Esophagus muscularis mucosa (tissue), 4 donors: Measurements from ENCODE around the gene UGT1A4. TPM values are rescaled to one million over a fixed set of nuclear protein-coding genes. Genes with fewer than 3 reads are reported as not detected.

Experiments
- DNase-seq: peaks from one replicate; pipeline ENCODE4 v3.0.0-alpha.2; 2017; ENCODE audit errors: extremely low spot score
- H3K27ac ChIP-seq, 4 donors: fragments of 200-600 bp; sonication (generic); replicated peaks in 1 of 4; 1 replicate in 3 of 4; 2 replicates in 1 of 4; pipeline ENCODE4 v1.5.1; 2016 to 2019; ENCODE audit warnings: mild to moderate bottlenecking in 1 of 4
- H3K27me3 ChIP-seq, 4 donors: fragments of 200-600 bp; sonication (generic); one replicate each; pipeline versions ENCODE4 v1.5.1 to v1.6.0; 2016 to 2019
- H3K36me3 ChIP-seq, 4 donors: fragments of 200-600 bp; sonication (generic); one replicate each; pipeline ENCODE4 v1.5.1; 2016 to 2019
- H3K4me1 ChIP-seq, 4 donors: fragments of 200-600 bp; sonication (generic); one replicate each; pipeline ENCODE4 v1.5.1; 2016 to 2019
- H3K4me3 ChIP-seq, 4 donors: fragments of 200-600 bp; sonication (generic); 1 replicate in 2 of 4; 2 replicates in 2 of 4; pipeline ENCODE4 v1.5.1; 2016 to 2019; ENCODE audit warnings: mild to moderate bottlenecking in 4 of 4, moderate library complexity in 1 of 4
- H3K9me3 ChIP-seq, 4 donors: fragments of 200-600 bp; sonication (generic); 1 replicate in 3 of 4; 2 replicates in 1 of 4; pipeline ENCODE4 v1.5.1; 2016 to 2019
- EP300 ChIP-seq: sonication (generic); formaldehyde crosslinking; IDR thresholded peaks from one replicate; pipeline ENCODE4 v1.6.1; 2017; ENCODE audit warnings: antibody characterized with exemption
- POLR2A ChIP-seq: fragments of 450-650 bp; IDR thresholded peaks from one replicate; pipeline ENCODE4 v1.6.1; 2017; ENCODE audit warnings: antibody characterized with exemption, moderate library complexity, mild to moderate bottlenecking, low read depth
- POLR2AphosphoS5 ChIP-seq, 2 donors: sonication (generic); formaldehyde crosslinking; IDR thresholded peaks; one replicate each; pipeline ENCODE4 v1.6.1; 2017; ENCODE audit warnings: antibody characterized with exemption in 2 of 2
- WGBS: methylation state at CpG from one replicate; pipeline ENCODE4 v1.1.5; 2018; 5-methylcytosine and 5-hydroxymethylcytosine counted together
- intact Hi-C: fragments of 100-400 bp; cut with DNase I; formaldehyde crosslinking; loops from one replicate; pipeline ENCODE4 v1.15.1; 2023
- total RNA-seq, 4 donors: library from RNA; depleted of rRNA; stranded (reverse); fragments of >200 nt; gene quantifications; one replicate each; pipeline versions ENCODE4 v1.1.0 to v1.2.1, GENCODE V29; 2016
- TF ChIP-seq, protein P1 (sequence below), 3 experiments: fragments of 200-600 bp in 2 of 3; fragments of 450-650 bp in 1 of 3; sonication (generic) in 2 of 3; IDR thresholded peaks; one replicate each; pipeline ENCODE4 v1.5.1; 2017 to 2019; ENCODE audit warnings: antibody characterized with exemption in 3 of 3, mild to moderate bottlenecking in 2 of 3, moderate library complexity in 1 of 3

UGT1A4 gene
- total RNA-seq, 4 donors from 2014 or later: not detected

DNA sequence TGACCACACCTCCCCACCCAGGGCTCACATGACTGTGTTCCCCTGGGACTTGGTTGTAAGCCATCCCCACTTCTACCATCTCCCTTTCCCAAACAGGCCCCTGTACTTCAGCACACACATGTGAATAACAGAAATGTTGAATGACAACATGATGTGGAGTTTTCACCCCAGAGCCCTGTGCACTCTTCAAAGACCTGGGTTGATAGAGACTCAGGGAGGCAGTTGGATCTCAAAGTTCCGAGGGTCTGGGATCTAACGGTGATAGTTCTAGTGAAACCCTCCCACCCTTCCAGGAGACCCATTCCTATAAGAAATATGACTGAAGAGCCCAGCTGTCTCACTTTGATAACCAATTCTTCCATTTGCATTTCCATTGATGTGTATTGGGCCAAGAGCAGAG is 59.5 kb downstream of the UGT1A4 start, which contains the start of gene MROH2A:
Gene MROH2A (plus strand): TSS at position 301 of the 400 bp plus-strand sequence. CDS start 1,029 bp downstream, outside the sequence.
- no peaks in the 10 kb centered on the region for H3K4me1 ChIP-seq
- DNase-seq: peak; percentile 53

DNA sequence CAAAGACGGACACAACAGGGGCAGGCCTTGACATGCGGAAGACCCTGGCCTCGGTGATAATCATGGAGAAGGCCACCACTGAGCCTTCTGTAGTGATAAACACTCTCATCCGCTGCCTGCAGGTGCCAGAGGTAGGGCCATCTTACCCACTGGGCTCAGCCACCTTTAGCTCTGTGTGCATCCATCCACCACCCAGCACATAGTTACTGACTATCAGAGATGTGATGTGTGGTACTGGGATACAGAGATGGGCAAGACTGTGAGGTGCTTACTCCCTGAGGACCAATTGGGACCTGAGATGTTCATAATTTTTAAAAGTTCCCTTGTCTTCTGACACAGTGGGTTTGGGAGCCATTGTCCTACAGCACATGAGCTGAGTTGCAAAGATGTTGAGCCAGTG is 61.2 kb downstream of the UGT1A4 start:
- intact Hi-C loops: no loop called here
- TF ChIP-seq, protein P1, sequence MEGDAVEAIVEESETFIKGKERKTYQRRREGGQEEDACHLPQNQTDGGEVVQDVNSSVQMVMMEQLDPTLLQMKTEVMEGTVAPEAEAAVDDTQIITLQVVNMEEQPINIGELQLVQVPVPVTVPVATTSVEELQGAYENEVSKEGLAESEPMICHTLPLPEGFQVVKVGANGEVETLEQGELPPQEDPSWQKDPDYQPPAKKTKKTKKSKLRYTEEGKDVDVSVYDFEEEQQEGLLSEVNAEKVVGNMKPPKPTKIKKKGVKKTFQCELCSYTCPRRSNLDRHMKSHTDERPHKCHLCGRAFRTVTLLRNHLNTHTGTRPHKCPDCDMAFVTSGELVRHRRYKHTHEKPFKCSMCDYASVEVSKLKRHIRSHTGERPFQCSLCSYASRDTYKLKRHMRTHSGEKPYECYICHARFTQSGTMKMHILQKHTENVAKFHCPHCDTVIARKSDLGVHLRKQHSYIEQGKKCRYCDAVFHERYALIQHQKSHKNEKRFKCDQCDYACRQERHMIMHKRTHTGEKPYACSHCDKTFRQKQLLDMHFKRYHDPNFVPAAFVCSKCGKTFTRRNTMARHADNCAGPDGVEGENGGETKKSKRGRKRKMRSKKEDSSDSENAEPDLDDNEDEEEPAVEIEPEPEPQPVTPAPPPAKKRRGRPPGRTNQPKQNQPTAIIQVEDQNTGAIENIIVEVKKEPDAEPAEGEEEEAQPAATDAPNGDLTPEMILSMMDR (IDR thresholded peaks at IDR 0.05): no peak
- no peak for TF ChIP-seq POLR2A
- no peak for TF ChIP-seq POLR2AphosphoS5 (IDR thresholded peaks at IDR 0.05)
- no peak for TF ChIP-seq EP300
- peaks cover 0 to 10% (median 3%) of the 10 kb centered on the region in 4 donors for H3K9me3 ChIP-seq
- H3K27me3 ChIP-seq: peaks cover 0 to 4% (median 0%) of the 10 kb centered on the region in 4 donors
- no peaks in the 10 kb centered on the region for H3K36me3 ChIP-seq
- WGBS: 100% methylated on average over 1 of the region's 4 CpGs
- peak; percentile 81 for DNase-seq
- no peak overlapping the region for H3K4me3 ChIP-seq
- H3K4me1 ChIP-seq: no peaks in the 10 kb centered on the region
- H3K27ac ChIP-seq: no peak overlapping the region

More for the DNA sequence above, 59.5 kb downstream of the UGT1A4 start, which contains the start of gene MROH2A:
- Histone ChIP-seq H3K27ac (no peak within 1 kb of the TSS), H3K27me3 (no peaks in the 10 kb centered on the region), H3K9me3 (peaks cover 0 to 10% (median 3%) of the 10 kb centered on the region in 4 donors), H3K4me3 (no peak within 1 kb of the TSS), H3K36me3 (no peaks in the 10 kb centered on the region)
- TF ChIP-seq, protein P1 (IDR thresholded peaks at IDR 0.05): no peak
- TF ChIP-seq POLR2A (no peak), POLR2AphosphoS5 (IDR thresholded peaks at IDR 0.05) (no peak), EP300 (no peak)
- 88% methylated on average over 2 of the region's 2 CpGs for WGBS
- intact Hi-C loops: no loop called here

DNA sequence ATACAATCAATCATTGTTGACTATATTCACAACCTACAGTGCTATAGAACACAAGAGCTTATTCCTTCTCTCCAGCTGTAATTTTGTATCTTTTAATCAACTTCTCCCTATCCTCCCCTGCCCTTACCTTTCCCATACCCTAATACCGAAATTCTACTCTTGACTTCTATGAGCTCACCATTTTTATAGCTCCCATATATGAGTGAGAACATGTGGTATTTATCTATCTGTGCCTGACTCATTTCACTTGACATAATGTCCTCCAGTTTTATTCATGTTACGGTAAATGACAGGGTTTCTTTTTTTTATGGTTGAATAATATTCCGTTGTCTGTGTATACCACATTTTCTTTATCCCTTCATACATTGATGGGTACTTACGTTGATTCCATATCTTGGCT is 62.2 kb downstream of the UGT1A4 start:
- Histone ChIP-seq H3K4me1 (no peaks in the 10 kb centered on the region), H3K9me3 (peaks cover 0 to 10% (median under 1%) of the 10 kb centered on the region in 4 donors), H3K27me3 (peaks cover 0 to 9% (median 0%) of the 10 kb centered on the region in 4 donors), H3K36me3 (no peaks in the 10 kb centered on the region), H3K27ac (no peak overlapping the region), H3K4me3 (no peak overlapping the region)
- intact Hi-C loops: no loop called here
- 90% methylated on average over 4 of the region's 4 CpGs for WGBS
- TF ChIP-seq POLR2A (no peak), EP300 (no peak), POLR2AphosphoS5 (IDR thresholded peaks at IDR 0.05) (no peak)
- TF ChIP-seq, protein P1 (IDR thresholded peaks at IDR 0.05): no peak
- DNase-seq: no peak

DNA sequence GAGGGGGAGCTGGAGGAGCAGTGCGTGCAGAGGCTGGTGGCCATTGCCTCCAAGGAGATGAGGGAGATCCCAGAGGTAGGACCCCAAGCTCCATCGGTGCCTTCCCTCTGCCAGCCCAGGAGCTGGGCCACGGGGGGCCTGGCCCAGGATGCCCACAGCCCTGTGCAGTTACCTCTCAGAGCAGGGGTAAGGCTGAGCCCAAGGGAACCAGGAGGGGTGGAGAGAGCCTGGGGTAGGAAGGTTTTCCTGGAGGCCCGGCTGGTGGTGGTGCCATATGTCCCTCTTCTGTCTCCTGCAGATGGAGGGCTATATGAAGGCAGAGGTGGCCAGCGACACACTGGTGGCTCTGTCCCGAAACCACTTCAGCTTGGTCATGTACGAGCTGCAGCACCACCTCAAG is 71.0 kb downstream of the UGT1A4 start:
- H3K4me1 ChIP-seq: no peaks in the 10 kb centered on the region
- TF ChIP-seq, protein P1 (IDR thresholded peaks at IDR 0.05): no peak
- TF ChIP-seq POLR2AphosphoS5 (IDR thresholded peaks at IDR 0.05) (no peak), EP300 (no peak), POLR2A (no peak)
- H3K27ac ChIP-seq: no peak overlapping the region
- no peak overlapping the region for H3K4me3 ChIP-seq
- 93% methylated on average over 4 of the region's 7 CpGs for WGBS
- intact Hi-C loops: no loop called here
- no peaks in the 10 kb centered on the region for H3K9me3 ChIP-seq
- DNase-seq: no peak
- peaks cover 0 to 7% (median 0%) of the 10 kb centered on the region in 4 donors for H3K27me3 ChIP-seq
- H3K36me3 ChIP-seq: no peaks in the 10 kb centered on the region
